GM04504 (cell line): ENCODE results near the gene HERC3.
"Not testable (repeated sequence)": the region's sequence is repeated elsewhere in the genome, so short reads cannot be mapped to it uniquely, and the experiment has no call there.

Experiments used
- DNase-seq: peaks from one replicate; pipeline ENCODE4 v3.0.0-alpha.2; 2012; ENCODE audit warnings: low read depth

Gene HERC3

DNA sequence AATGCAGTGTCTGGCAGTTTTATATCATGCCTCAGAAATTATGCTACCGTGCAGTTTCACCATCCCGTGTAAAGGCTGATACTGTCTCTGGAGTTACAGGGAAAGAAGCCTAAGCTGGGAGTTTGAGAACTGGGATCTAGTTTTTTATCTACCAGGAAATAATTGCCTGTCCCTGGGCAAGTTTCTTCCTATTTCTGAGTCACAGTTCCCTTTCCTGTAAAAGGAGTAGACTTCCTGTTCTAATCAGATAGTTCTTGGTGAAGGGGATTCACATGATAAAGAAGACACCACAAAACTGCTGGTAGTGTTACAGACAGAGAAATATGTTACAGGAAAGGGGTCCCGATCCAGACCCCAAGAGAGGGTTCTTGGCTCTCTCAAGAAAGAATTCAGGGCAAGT lies 17.1 kb downstream of the HERC3 start:
- DNase-seq = no peak

DNA sequence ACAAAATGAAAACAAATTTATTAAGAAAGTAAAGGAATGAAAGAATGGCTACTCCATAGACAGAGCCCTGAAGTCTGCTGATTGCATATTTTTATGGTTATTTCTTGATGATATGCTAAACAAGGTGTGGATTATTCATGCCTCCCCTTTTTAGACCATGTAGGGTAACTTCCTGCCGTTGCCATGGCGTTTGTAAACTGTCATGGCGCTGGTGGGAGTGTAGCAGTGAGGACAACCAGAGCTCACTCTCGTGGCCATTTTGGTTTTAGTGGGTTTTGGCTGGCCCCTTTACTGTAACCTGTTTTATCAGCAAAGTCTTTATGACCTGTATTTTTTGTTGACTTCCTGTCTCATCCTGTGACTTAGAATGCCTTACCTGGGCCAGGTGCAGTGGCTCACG lies 17.5 kb downstream of the HERC3 start:
- not testable (repeated sequence) for DNase-seq

DNA sequence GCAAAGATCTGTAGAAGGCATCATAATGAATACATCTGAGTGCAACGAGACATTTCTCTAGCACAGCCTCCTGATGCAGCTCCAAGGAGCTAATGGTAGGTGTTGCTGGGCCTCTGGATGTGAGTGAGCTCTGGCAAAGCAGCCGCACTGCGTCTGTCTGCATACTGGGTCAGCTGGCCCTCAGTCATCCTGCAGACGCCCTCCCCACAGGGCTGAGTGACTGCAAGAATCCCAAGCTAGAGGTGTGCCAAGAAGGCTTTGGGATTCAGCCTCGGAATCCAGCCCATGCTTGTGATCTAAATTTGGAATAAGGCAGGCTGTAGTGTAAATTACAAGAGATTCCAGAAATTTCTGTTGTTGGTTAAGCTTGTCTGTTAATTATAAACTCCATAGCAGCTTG lies 18.5 kb downstream of the HERC3 start:
- DNase-seq = peak; percentile 76

DNA sequence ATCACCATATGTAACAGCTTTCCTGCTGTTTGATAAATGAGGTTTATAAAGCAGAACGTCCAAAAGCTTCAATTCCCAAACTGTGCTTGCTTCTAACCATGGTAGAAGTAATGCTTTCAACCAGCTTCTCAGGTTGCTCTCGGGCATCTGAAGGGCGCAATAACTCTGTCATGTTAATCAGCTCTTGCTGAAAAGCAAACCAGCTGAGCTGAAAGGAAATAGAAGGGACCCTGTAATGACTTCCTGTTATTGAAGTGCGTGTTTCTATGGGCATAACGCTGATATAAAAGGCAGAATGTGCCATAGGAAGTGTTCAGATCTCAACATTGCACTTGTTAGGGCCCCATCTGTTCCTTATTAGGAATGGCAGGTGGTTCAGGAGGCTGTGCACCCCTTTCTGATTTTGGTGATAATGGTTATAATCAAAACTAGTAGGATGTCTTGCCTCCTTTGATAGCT lies 21.2 kb downstream of the HERC3 start:
- no peak for DNase-seq

DNA sequence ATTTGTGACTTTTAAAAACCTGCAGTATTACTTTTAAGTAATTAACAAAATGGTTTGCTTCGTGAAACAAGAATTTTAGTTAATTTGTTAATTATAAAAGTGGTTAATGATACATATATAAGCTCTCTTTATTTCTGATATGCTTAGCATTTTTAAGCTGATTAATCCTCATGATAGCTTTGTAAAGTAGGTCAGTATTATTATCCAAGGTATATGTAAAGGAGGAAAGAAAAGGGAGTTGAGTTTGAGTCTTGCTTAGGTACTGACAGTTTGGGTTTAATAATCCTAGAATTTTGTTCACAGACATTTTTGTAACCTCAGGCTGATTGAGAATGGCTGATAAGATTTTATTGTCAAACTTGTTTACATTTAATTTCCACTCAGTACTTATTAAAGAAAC lies 21.8 kb downstream of the HERC3 start:
- DNase-seq = no peak

DNA sequence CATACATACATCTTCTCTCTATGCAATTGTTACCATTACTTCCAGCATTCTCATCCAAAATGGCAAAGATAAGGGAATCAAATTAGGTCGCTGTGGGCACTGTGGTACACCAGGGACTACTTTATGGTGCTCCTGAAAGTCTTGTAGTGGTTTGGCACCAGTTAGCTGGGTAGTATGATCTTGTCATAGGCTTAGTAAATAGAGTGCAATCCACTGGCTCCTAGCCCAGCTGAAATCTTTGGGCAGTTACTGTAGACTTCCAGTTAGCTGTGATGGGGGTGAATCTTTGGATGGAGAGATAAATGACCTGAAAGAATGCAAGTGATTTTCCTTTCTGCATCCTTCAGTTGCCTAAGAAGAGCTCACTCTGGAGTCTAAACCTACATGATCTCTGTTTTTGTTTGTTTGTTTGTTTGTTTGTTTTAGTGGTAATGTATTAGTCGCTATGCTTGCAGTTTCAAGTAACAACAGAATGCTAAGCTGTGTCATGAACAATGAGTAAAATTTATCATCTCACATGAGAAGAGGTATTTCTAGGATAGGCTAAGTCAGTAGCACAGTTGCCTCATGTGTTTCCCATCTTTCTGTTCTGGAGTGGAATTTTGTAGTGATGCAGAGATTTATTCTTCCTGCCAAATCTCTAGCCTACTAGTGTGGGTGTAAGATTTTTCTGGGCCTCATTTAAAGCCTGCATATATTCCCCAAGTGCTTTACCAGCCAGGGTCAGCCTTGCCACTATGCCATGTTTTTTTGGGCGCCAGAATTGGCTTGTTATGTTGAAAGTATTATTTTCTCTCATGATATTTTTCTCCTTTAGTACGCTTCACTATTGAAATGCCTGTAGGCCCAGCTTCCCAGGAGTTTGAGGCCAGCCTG lies 24.2 kb downstream of the HERC3 start:
- peak; percentile 88 for DNase-seq

DNA sequence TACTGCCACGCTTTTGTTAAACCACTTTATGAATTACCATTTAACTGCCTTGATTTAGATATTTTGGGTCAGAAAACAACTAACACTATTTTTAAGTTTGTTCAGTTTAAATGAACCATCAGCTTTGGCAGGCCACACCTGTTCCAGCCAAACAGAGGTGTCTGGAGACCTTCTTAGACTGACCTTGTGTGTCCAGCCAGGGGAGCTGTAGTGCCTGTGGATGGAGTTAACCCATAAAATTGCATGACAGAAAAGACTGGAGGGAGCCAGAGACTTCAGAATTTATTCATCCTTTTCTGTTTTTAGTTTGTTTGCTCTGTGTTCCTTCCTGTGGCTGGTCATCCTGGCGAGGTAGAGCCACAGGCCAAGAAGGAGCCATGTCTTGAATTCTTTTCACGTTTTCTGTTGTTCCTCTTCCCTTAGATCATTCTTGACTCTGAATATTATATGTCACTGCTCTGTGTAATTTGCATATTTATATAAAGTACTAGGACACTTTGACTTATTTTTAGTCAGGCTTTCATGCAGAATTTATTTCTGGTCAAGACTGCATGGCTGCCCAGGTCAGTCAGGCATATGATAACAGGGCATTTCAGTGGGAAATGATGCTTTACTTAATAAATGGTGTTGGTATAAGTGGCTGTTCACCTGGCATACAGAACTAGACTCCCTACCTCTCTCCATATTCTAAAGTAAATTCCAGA lies 26.7 kb downstream of the HERC3 start:
- no peak for DNase-seq

DNA sequence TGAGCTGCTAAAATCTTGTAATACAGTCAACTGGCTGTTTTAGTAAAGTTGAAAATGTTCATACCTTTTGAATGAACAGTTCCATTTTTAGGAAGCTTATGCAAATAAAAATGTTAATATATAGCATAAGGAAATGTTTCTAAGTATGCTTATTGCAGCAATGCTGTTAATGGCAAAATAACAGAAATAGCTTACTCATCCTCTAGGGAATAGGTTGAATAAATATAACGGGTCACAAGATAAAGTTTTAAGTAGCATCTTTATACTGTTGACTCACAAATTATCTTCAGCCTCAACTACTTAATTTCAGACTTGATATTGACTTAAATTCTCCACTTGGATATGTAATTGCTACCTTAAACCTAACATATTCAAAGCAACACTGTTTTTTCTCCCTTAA lies 27.7 kb downstream of the HERC3 start:
- DNase-seq = no peak

DNA sequence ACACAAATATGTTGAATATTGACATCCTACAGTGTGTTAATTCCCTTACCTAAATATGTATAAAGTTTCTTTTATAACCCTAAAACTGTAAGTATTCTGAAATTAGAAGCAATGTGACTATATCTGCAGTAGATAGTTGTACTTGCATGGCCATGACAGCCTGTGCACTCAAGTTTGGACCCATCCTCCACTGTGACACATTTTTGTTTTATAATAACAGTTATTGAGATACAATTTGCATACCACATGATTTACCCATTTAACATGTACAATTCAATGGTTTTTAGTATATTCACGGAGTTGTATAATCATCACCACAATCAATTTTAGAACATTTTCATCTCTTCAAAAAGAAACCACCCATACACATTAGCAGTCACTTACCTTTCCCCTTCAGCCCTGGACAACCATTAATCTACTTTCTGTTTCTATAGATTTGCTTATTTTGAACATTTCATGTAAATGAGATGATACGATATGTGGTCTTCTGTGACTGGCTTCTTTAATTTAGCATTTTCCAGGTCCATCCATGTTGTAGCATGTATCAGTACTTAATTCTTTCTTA lies 29.6 kb downstream of the HERC3 start:
- no peak for DNase-seq

DNA sequence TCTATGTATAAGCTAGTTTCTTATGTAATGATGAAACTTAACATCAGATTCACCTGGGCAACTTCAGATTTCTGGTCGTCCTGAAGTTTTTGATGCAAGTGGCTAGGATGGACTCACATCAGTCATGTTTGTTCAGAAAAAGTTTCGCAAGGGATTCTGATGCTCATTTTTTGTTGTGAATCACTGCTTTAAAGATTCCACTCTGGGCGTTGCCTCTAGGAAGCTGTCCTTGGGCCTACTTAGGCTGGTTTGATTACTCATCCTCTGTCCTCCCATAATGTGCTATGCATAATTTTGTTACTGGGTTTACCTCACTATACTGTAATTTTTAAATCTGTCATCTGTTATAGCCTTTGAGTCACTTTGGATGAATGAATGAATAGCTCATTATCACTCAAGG lies 30.8 kb downstream of the HERC3 start:
- DNase-seq = peak; percentile 95

DNA sequence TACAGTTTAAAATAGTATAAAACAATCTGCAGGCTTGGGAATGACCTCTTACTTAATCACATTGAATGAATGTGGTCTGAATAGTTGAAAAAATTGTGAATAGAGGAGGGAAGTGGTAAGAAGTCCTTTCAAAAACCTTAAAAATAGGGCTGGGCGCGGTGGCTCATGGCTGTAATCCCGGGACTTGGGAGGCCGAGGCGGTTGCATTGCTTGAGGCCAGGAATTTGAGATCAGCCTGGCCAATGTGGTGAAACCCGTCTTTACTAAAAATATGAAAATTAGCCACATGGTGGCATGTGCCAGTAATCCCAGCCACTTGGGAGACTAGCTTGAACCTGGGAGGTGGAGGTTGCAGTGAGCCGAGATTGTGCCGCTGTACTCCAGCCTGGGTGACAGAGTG lies 36.5 kb downstream of the HERC3 start:
- no peak for DNase-seq

DNA sequence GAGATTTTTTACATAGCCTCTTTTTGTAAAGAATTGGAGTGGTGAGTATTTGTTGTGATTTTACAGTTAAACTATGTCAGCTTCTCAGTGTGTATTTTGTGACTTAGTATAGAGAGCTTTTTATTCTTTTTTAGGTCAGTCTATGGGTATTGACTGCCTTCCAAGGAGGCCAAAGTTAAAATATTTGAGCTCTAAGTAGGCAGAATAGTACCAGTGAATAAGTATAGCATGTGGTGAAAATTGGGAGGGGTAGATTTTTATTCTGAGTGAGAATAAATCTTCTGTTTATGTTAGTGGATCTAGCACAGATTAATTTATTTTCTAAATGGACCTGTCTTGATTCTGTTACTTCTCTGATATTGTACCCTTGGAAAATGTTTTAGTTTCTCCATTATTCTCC lies 37.5 kb downstream of the HERC3 start:
- no peak for DNase-seq

DNA sequence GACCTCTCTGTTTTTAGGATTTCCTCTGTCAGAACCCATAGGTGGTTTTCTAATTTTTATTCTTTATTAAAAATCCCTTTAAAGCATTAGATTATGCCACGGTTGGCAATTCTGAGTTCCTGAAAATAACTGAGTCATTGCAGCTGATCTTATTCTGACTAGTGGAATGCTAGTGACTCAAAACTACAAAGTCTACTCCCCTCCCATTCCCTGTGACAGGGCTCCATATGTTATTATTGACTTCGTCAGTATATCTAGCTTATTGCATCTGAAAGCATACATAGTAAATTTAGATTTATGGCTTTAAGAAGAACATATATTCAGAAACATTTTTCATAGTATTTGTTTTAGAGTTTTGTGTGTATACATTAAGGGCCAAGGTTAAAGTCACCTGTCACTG lies 38.5 kb downstream of the HERC3 start:
- DNase-seq = peak; percentile 49

DNA sequence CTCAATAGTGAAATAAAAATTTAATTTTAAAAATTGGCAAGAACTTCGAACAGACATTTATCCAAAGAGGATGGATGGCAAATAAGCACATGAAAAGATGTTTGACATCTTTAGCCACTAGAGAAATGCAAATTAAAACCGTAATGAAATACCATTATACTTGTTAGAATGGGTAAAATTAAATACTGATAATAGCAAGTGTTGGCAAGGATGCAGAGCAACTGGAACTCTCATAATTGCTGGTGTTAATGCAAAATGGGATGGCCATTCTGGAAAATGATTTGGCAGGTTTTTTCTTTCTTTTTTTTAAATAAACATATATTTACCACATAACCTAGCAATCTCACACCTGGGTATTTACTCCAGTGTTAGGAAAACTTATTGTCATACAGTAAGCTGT lies 51.7 kb downstream of the HERC3 start:
- DNase-seq = no peak

DNA sequence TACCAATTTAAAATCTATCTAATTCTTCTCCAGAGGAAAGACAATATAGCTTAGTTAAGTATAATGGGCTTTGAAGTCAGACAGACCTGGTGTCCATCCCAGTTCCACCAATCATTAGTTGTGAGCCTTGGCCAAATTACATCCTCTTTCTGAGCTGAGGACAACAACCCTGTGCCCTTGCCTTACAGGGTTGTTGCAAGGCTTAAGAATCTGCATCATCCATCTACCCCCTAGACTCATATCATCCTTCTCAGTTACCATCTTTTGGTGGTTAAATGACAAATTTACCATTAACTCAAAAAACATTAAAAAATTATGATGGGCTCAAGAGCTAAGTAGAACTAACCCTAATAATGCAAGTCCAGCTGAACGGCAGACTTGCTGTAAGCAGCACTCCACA lies 53.7 kb downstream of the HERC3 start:
- DNase-seq = no peak

DNA sequence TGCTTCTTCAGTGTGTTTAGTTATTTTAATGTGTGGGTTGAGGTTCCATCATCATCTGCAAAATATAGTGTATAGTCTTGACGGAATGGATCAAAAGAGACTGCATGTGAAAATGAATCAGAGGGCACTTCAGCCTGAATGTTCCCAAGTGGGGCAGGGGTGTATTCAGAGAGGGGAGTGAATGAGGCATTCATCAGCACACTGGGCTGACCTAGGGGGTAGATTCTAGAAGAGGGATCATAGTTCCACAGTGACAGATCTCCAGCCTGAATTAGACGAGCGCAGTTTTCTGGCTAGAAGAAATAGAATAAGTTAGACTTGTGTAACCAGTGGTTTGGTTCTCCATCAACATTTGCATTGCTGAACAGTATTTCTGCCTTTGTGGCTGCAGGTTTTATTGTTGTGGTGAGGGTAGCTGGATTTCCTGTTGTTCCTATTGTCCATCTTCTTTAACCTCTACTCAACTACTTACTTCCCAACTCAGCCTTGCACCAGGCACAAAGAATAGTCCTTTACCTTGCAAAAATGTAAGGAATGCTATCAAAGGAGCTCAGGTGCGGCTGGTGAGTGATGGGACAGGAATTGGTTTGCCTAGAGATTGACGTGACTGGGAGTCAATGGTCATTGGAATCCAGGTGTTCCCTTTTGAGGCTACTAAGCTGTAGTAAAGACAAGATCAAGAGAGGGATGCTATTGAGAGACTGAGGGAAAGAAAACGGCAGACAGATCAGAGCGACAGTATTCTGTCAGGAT lies 54.4 kb downstream of the HERC3 start:
- no peak for DNase-seq

DNA sequence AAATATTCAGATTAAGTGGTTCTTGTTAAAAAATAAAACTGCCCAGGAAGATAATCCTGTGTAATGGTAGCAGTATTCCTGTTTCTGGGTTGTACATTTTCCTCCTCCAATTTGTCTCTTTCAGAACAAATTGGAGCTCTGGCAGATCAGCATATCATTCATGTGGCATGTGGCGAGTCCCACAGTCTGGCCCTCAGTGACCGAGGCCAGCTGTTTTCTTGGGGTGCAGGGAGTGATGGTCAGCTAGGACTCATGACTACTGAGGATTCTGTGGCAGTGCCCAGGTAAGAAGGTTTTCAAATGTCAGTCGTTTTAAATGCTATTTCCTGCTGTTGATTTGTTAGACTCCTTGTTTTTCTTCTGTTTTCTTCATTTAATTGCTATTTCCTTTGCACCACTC lies 57.4 kb downstream of the HERC3 start:
- DNase-seq = no peak

DNA sequence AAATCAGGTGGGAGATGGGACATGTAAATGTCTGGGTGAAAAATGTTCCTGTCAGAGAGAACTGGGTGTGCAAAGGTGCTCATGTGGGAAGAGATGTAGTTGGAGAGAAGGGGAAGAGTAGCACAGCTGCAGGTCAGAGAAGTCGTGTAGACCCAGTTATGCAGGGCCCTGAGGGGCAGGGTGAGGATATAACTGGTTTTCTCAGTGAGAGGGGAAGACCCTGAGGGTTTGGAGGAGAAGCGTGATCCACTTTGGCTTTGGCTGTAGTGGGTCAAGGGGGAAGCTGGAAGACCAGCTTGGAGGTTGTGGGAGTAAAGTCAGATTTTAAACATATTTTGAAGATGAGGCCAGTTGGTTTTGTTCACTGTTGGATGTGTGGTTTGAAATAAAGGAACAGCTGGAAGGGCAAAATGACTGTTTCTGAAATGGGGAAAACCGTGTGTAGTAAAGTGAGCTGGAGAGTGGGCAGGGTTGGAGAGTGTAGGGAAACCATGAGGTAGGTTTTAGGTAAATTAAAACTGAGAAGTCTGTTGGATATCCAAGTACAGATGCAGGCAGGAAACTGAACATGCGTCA lies 61.2 kb downstream of the HERC3 start:
- no peak for DNase-seq

DNA sequence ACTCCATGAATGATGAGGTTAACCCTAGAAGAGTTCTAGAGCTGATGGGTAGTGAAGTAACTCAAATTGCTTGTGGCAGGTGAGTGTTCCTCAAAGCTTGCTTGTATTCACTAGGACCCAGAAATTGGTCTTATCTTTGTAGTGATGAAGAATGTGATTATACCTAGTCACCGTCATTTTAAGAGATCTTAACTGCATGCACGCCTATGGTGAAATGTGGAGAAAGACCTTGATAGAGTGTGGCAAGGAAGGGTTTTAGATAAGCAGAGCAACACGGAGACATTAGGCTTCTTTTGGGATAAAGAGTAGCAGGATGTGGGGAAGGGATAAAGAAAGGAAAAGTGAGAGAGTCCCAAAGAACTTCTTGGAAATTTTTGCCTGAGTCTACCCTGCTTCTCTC lies 62.9 kb downstream of the HERC3 start:
- DNase-seq = no peak

DNA sequence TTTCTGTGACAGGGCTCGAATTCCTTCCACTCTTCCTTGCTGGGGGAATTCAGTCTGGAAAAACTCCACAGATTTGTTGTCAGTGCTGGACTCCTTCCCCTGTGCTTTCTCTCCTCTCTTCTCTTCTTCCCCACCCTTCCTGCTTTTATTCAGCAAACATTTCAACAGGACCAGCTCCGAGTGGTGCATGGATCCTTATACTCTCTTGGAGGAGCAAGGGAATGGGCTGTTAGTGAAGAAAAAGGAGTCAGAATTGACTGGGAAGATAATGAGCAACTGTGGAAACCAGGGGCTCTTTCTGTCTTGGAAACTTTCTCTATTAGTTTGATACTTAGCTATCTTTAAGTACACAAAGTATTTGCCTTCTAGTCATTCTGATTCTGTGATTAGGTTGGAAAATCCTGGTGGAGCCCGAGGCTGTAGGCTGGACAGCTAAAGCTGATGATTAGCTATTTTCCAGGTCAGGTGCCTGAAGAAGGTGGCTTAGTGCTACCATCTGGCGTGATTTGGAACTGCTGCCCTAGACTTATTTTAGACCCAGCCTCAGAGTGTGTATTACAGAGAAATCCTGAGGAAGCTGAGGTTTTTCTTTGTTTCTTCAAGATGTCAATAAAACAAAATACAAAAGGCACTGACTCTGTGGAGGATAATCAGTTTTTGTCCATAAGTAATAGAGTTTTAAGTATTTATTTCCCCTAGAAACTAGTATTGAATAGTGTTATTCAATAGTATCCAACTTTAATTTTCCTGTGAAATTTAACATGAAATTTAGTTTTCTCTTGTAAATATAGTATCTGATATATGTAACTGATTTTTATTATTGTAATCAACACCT lies 67.0 kb downstream of the HERC3 start:
- DNase-seq = peak; percentile 54

DNA sequence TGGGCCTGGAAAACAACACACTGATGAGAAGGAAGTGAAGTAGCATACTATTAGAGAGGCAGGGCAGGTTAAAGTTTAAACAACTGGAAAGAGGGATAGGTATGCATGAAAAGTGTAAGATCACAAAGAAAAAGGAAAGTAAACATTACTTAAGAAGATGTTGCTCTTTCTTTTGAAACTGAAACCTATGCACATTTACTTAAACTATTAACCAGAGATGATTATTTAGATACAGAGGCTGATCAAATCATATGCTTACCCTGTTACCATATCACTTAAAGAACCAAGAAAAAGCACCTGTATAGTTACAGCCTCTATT lies 67.6 kb downstream of the HERC3 start:
- DNase-seq = no peak
